HG03571 (cell line): ENCODE data around the gene NLRC4.
"Not testable (repeated sequence)": the region's sequence is repeated elsewhere in the genome, so short reads cannot be mapped to it uniquely, and the experiment has no call there.

Experiments used
- ATAC-seq: cut with Tn5 transposase; IDR thresholded peaks from one replicate; pipeline ENCODE4 v1.9.1; 2021; ENCODE audit not compliant: unreplicated experiment

The NLRC4 gene, protein sequence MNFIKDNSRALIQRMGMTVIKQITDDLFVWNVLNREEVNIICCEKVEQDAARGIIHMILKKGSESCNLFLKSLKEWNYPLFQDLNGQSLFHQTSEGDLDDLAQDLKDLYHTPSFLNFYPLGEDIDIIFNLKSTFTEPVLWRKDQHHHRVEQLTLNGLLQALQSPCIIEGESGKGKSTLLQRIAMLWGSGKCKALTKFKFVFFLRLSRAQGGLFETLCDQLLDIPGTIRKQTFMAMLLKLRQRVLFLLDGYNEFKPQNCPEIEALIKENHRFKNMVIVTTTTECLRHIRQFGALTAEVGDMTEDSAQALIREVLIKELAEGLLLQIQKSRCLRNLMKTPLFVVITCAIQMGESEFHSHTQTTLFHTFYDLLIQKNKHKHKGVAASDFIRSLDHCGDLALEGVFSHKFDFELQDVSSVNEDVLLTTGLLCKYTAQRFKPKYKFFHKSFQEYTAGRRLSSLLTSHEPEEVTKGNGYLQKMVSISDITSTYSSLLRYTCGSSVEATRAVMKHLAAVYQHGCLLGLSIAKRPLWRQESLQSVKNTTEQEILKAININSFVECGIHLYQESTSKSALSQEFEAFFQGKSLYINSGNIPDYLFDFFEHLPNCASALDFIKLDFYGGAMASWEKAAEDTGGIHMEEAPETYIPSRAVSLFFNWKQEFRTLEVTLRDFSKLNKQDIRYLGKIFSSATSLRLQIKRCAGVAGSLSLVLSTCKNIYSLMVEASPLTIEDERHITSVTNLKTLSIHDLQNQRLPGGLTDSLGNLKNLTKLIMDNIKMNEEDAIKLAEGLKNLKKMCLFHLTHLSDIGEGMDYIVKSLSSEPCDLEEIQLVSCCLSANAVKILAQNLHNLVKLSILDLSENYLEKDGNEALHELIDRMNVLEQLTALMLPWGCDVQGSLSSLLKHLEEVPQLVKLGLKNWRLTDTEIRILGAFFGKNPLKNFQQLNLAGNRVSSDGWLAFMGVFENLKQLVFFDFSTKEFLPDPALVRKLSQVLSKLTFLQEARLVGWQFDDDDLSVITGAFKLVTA

DNA sequence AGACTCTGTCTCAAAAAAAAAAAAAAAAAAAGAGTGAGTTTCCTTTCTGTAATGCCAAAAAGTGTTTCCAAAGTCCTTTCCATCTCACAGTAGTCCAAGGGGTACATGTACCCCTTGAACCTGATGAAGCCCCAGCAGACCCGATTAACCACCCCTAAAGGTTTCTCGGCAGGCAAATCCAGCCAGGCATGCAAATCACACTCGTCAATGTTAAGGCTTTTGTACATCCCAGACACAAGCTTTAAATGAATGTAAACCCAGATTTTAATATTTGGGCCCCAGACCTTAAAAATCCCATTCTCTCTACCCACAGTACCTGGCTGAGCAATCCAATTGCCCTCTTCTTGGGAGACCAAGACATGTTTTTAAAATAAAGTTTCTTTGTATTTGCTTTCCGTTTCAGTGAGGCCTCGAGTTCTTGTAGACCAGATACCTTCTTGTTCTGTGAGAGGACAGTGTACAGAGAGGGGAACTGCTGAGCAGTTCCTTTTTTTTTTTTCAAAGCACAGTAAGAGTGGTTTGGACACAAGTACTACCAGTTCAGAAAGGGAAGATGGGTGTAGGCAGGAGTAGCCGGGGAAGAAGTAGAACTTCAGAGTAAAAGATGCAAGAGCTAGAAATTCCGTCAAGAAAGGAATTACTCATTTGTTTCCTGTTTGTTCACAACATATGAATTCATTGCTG is at the start of gene NLRC4:
TSS of gene NLRC4 (minus strand) at position 465 of the 684 bp plus-strand sequence. CDS start 8,111 bp downstream, outside the sequence.
- ATAC-seq = peak; percentile 91

GRCh38 chr2:32310577-32310976 is 45.9 kb upstream of the NLRC4 start:
- no peak for ATAC-seq

- not testable (repeated sequence) for ATAC-seq
Measured at GRCh38 chr2:32293966-32294562, 29.4 kb upstream of the NLRC4 start.

- ATAC-seq = not testable (repeated sequence)
Measured at GRCh38 chr2:32293493-32293892, 28.8 kb upstream of the NLRC4 start.

DNA sequence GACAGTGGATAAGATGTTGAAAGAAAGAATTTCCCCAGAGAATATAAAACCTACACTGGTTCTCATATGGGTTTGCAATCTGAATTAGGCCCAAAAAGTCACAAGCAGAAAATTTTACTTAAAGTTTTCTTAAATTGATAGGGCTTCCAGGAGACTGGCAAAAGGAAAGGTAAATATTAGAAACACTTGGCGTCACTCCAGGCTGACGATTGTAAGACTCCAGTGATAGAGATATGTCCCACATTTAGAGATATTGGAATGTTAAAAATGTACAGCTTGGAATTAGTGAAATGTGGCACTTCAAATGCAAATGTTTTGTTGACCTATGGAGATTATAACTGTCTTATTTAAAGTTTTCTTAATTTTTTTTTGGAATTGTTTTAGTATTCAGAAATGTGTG is 27.1 kb upstream of the NLRC4 start:
- no peak for ATAC-seq

DNA sequence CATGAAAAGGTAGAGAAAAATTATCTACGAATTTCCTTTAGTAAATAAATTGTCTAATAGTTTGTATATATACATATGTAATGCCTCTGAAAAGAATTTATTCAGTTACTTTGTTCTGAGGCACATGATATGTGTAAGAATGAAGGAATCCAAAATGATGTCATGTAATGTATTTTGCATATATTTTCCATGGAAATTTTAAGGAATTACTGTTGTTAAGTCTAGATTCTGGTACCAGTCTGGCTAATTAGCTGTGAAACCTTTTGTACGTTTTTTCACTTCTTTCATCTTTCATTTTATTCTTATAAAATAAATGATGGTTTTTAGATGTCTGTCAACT is 25.3 kb upstream of the NLRC4 start:
- ATAC-seq = no peak

- ATAC-seq = no peak
Measured at GRCh38 chr2:32289165-32289999, 24.7 kb upstream of the NLRC4 start.

- no peak for ATAC-seq
Measured at GRCh38 chr2:32284321-32284720, 19.6 kb upstream of the NLRC4 start.

DNA sequence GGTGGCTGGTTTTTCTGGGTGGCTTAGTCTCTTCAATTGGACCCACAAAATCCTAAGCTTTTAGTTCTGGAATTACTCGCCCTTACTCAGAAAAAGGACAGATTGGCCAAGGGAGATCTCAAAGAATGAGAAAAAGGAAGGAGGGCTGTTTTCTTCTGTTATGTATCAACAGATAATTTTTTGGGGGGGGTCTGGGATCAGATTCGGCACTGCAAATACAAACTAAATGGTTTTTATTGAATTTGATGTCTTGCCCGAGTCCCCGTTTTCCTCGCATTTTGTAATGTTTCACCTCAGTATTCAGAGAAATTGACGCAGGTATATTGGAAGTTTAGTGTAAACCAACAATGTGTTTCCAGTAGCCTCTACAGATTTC is 13.8 kb upstream of the NLRC4 start:
- ATAC-seq = no peak

DNA sequence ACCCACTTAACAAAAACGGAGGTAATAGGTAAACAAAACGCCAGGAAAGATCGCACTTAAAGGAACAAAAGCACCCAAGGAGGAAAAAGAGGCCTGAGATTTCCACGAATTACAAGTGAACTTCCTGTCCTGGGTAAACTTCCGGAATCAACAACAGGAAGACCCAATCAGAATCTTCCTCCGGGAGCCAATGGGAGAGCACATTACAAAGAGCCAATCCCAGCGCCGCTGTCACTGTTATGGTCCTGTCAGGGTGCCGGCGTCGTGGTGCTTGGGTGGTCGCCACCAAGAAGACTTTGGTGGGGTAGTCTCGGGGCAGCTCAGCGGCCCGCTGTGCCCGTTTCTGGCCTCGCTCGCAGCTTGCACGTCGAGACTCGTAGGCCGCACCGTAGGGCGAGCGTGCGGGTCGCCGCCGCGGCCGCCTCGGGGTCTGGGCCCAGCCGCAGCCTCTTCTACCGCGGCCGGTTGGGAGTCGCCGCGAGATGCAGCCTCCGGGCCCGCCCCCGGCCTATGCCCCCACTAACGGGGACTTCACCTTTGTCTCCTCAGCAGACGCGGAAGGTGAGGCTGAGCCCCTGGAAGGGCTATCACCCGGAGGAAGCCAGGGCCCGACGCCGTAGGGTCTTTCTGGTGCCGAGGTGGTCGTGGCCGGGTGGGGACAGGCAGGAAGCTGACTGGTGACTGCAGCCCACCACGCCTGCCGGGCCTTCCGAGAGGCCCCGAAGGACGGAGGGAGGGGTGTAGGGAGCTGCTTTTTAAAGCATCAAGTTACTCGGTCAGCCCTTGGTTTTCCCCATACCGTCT is 13.2 kb upstream of the NLRC4 start, which contains the start of gene YIPF4:
TSS of gene YIPF4 (plus strand) at position 231 of the 804 bp plus-strand sequence. CDS start at position 483, 252 bp downstream.
- peak; percentile 97 for ATAC-seq

DNA sequence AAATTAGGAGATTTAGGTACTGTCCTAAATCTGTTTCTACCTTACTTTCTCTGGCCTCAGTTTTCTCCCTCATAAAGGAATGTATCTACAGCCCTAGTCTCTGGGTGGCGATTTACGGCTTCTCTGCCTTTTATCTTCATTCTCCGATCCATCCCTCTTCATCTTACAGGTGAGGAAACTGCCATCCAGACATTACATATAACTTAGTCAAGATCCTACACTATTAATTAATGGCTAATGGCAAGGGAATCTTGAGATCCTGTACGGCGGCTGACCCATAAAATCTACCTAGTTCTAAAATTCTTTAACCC is 12.6 kb upstream of the NLRC4 start:
- no peak for ATAC-seq

- not testable (repeated sequence) for ATAC-seq
Measured at GRCh38 chr2:32275790-32276189, 11.1 kb upstream of the NLRC4 start.

DNA sequence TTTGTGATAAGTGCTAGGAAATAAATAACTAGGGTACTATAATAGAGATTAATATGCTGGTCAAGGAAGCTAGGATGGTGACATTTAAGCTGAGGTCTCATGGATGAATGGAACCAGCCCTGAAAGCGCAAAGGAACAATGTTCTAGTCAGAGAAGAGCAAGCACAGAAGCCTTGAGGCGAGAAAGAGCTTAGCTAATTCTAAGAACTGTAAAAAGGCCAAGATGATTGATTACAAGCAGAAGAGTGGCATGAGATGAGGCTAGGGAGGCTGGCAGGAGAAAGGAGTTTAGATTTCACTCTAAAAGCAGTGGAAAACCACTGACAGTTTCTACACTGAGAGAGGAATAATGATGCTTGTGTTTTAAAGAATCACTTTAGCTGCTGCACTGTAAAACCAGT is 9.6 kb upstream of the NLRC4 start:
- no peak for ATAC-seq

- ATAC-seq = no peak
Measured at GRCh38 chr2:32272279-32272678, 7.6 kb upstream of the NLRC4 start.

- ATAC-seq = no peak
Measured at GRCh38 chr2:32271063-32271462, 6.4 kb upstream of the NLRC4 start.

DNA sequence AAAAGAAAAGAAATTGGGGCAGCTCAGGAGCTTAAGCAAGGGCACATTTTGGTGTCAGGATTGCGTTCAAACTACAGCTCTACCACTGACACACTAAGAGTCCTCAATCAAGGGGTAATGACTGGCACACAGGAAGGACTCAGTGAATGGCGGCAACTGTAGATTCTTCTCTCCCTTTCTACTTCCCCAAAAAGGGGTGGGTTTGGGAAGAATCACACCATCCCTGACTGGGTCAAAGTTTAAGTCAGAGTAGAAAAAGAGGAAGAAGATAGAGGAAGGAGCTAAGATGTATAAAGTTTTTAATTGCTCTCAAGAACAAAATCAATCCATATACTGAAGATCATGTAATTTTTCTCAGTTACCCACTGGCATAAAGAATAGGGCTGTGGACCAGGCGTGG is 2.6 kb downstream of the NLRC4 start:
- ATAC-seq = no peak

DNA sequence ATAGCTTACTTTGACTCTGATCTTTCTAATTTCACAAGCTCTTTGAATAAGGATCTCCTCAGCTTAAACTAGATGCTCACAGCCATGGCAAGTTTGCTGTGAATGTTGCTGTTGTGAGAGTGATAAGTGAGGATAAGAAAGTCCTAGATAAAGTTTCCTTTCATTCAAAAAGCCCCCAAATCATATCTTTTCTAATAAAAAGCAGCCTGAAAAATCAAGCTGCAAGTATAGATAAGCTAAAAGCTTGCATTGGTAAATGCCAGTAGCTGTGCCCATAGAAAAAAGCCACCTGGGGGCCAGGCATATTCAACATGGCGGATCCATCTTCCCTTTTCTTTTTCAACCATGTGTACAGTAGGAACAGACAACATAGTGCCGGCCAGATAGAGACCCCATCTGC is 4.3 kb downstream of the NLRC4 start:
- ATAC-seq = no peak

DNA sequence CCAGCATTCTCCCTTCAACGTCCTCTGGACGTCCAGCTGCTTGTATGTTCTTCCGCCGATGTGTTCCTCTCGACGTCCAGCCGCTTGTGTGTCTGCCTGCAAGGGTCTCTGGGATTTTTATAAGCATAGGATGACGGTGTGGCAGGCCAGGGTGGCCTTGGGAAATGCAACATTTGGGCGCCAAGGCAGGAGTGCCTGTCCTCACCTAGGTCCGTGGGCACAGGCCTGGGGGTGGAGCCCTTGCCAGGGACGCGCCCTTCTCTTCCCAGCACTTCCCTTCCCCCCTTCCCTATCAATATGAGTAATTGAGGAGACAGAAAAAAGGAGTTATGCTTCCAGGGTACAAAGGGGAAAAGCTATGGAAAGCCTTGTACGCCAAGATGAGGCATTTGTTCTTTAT is 6.4 kb downstream of the NLRC4 start:
- no peak for ATAC-seq

DNA sequence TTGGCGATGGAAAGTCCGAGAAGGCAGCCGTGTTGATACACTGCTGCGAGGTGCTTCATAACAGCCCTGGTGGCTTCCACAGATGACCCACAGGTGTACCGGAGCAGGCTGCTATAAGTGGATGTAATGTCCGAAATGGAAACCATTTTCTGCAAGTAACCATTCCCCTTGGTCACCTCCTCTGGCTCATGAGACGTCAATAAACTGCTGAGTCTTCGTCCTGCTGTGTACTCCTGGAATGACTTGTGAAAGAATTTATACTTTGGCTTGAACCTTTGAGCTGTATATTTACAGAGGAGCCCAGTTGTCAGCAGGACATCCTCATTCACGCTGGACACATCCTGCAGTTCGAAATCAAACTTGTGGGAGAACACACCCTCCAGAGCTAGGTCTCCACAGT is 14.4 kb downstream of the NLRC4 start:
- ATAC-seq = no peak
